Measurements from ENCODE around the gene NRARP.

- TF ChIP-seq CTCF (IDR thresholded peaks at IDR 0.05; ENCODE audit: low read length) (no peak), EZH2 (optimal IDR thresholded peaks at IDR 0.05; ENCODE audit: low read depth, low read length) (no peak), EZH2phosphoT487 (IDR thresholded peaks at IDR 0.05; ENCODE audit: low read length) (no peak)
These were observed 24.5 kb upstream of the NRARP start for GRCh38 chr9:137326445-137327065.
